ENCODE measurements around the gene APBB1IP.
"Not testable (repeated sequence)": the region's sequence is repeated elsewhere in the genome, so short reads cannot be mapped to it uniquely, and the experiment has no call there.

GRCh38 chr10:26398353-26398752, 39.8 kb upstream of the APBB1IP start:
- not testable (repeated sequence) for TF ChIP-seq CTCF, POLR2A (IDR thresholded peaks at IDR 0.05)

All from lower leg skin (tissue), 3 donors.